Lung (tissue), 12 donors: Measurements from ENCODE around the gene TRABD2B. TPM values are rescaled to one million over a fixed set of nuclear protein-coding genes. Genes with fewer than 3 reads are reported as not detected.
A peak's percentile ranks its signal among the peaks of the same experiment; 100 is the strongest.

Source experiments
- ATAC-seq: fragments of 200-7000 bp; cut with Tn5 transposase; one replicate; pipeline ENCODE4 v1.9.1; 2020; ENCODE audit warnings: moderate number of reproducible peaks; ENCODE audit not compliant: insufficient read depth, low FRiP score
- DNase-seq, 3 donors: peaks; one replicate each; pipeline ENCODE4 v3.0.0-alpha.2; 2013 to 2017
- H3K27ac ChIP-seq, 2 donors: one replicate each; pipeline ENCODE4 v1.5.1; 2013; ENCODE audit warnings: mild to moderate bottlenecking in 2 of 2, moderate library complexity in 2 of 2, control low read depth in 1 of 2, inconsistent platforms in 1 of 2, low read depth in 1 of 2, low read length in 1 of 2
- H3K27me3 ChIP-seq, 3 donors: one replicate each; pipeline ENCODE4 v1.5.1; 2013; ENCODE audit warnings: low read length in 2 of 3; ENCODE audit not compliant: control insufficient read depth in 3 of 3, insufficient read depth in 3 of 3
- H3K36me3 ChIP-seq, 4 donors: one replicate each; pipeline ENCODE4 v1.5.1; 2013; ENCODE audit warnings: low read length in 4 of 4, mild to moderate bottlenecking in 1 of 4, moderate library complexity in 1 of 4; ENCODE audit not compliant: control insufficient read depth in 4 of 4, insufficient read depth in 4 of 4
- H3K4me1 ChIP-seq, 5 donors: one replicate each; pipeline ENCODE4 v1.5.1; 2013; ENCODE audit warnings: low read length in 5 of 5, mild to moderate bottlenecking in 2 of 5, moderate library complexity in 1 of 5; ENCODE audit not compliant: control insufficient read depth in 5 of 5, insufficient read depth in 5 of 5
- H3K4me3 ChIP-seq: one replicate; pipeline ENCODE4 v1.5.1; 2013; ENCODE audit warnings: mild to moderate bottlenecking, control low read depth, moderate library complexity
- H3K9ac ChIP-seq, 2 donors: one replicate each; pipeline ENCODE4 v1.5.1; 2013; ENCODE audit warnings: low read length in 2 of 2, control low read depth in 1 of 2; ENCODE audit not compliant: insufficient read depth in 1 of 2
- H3K9me3 ChIP-seq, 4 donors: one replicate each; pipeline ENCODE4 v1.5.1; 2013; ENCODE audit warnings: low read length in 3 of 4, mild to moderate bottlenecking in 1 of 4, moderate library complexity in 1 of 4; ENCODE audit not compliant: control insufficient read depth in 4 of 4, insufficient read depth in 3 of 4
- CTCF ChIP-seq: IDR thresholded peaks from 2 replicates; pipeline ENCODE4 v1.5.1; 2012; ENCODE audit warnings: mild to moderate bottlenecking; ENCODE audit errors: control extremely low read depth, extremely low read depth
- WGBS, 2 donors: extraction: QIAGEN DNeasy Blood & Tissue Kit; methylation state at CpG; one replicate each; pipeline ENCODE4 v1.1.7; 2013; 5-methylcytosine and 5-hydroxymethylcytosine counted together
- polyA plus RNA-seq, 2 donors: library from polyadenylated mRNA; stranded (reverse); fragments of 200-250 nt; gene quantifications; one replicate each; pipeline ENCODE4 v1.2.1, GENCODE V29; 2013
- total RNA-seq, 2 donors: library from RNA; depleted of rRNA in 1 of 2; stranded (reverse); fragments of >200 nt in 1 of 2; gene quantifications; one replicate each; pipeline ENCODE4 v1.2.1, GENCODE V29; 2014 to 2021
- donor health status: control.
- donor health status: control.
- donor health status: Bipolar disorder and iron deficiency.
- donor health status: healthy.
- donor health status: DM: yes; HTN: yes; CAD: no.

TRABD2B gene
- total and polyA plus RNA-seq, 4 donors, result 0.37 to 1.9 (median 0.64) TPM

- H3K4me3 ChIP-seq, result no peak overlapping the region
- peaks cover 0 to 45% (median 3%) of the 10 kb centered on the region in 5 donors for H3K4me1 ChIP-seq
- no peaks in the 10 kb centered on the region for H3K27me3 ChIP-seq
- H3K9ac ChIP-seq, result no peak overlapping the region
- H3K36me3 ChIP-seq, result no peaks in the 10 kb centered on the region
- H3K27ac ChIP-seq, result no peak overlapping the region
- 89 to 90% methylated on average over 5 of the region's 5 CpGs for WGBS, 2 donors
- no peak for TF ChIP-seq CTCF
- ATAC-seq, result no peak
- H3K9me3 ChIP-seq, result no peaks in the 10 kb centered on the region
- no peak for DNase-seq
Measured at GRCh38 chr1:47816325-47817071, 180.7 kb downstream of the TRABD2B start.

GRCh38 chr1:47814612-47815395 lies 182.4 kb downstream of the TRABD2B start:
- Histone ChIP-seq H3K27ac (no peak overlapping the region), H3K9me3 (no peaks in the 10 kb centered on the region), H3K36me3 (no peaks in the 10 kb centered on the region), H3K27me3 (no peaks in the 10 kb centered on the region), H3K4me3 (no peak overlapping the region), H3K9ac (no peak overlapping the region), H3K4me1 (peaks cover 0 to 56% (median 3%) of the 10 kb centered on the region in 5 donors)
- peak in 2 of 3 donors; percentile 54 to 66 for DNase-seq
- no peak for ATAC-seq
- TF ChIP-seq CTCF, result no peak
- 60 to 63% methylated on average over 12 of the region's 12 CpGs for WGBS, 2 donors

- no peak for ATAC-seq
- Histone ChIP-seq H3K9me3 (no peaks in the 10 kb centered on the region), H3K4me1 (peaks cover 0 to 58% (median 8%) of the 10 kb centered on the region in 5 donors), H3K27ac (no peak overlapping the region), H3K36me3 (no peaks in the 10 kb centered on the region), H3K4me3 (no peak overlapping the region), H3K9ac (no peak overlapping the region), H3K27me3 (no peaks in the 10 kb centered on the region)
- no peak for TF ChIP-seq CTCF
- DNase-seq, result peak in 1 of 3 donors; percentile 36
- 84 to 89% methylated on average over 5 of the region's 5 CpGs for WGBS, 2 donors
Measured at GRCh38 chr1:47813970-47814369, 183.2 kb downstream of the TRABD2B start.
